Cardiac muscle cell (in vitro differentiated cells and primary cell): ENCODE measurements around the gene NFASC. TPM values are rescaled to one million over a fixed set of nuclear protein-coding genes. Genes with fewer than 3 reads are reported as not detected.

Source experiments
- DNase-seq, 2 donors: peaks; one replicate each; pipeline versions ENCODE4 v3.0.0 to v3.0.0-alpha.2; 2010 to 2017; ENCODE audit warnings: low read depth in 1 of 2, low spot score in 1 of 2
- H3K27ac ChIP-seq: fragments of 200-600 bp; sonication (generic); 2 replicates; pipeline ENCODE4 v1.5.1; 2016
- H3K27me3 ChIP-seq: fragments of 200-600 bp; sonication (generic); 2 replicates; pipeline ENCODE4 v1.6.0; 2016; ENCODE audit warnings: control low read depth
- H3K36me3 ChIP-seq: fragments of 200-600 bp; sonication (generic); 2 replicates; pipeline ENCODE4 v1.5.1; 2016; ENCODE audit warnings: control low read depth
- H3K4me1 ChIP-seq: fragments of 200-600 bp; sonication (generic); 2 replicates; pipeline ENCODE4 v1.8.1; 2017; ENCODE audit warnings: low read depth, mild to moderate bottlenecking, mixed run types
- H3K4me3 ChIP-seq: fragments of 200-600 bp; sonication (generic); 2 replicates; pipeline ENCODE4 v1.5.1; 2016; ENCODE audit warnings: mild to moderate bottlenecking
- H3K9me3 ChIP-seq: fragments of 200-600 bp; sonication (generic); 2 replicates; pipeline ENCODE4 v1.5.1; 2017; ENCODE audit warnings: low read depth, mild to moderate bottlenecking, control low read depth
- polyA plus RNA-seq: library from polyadenylated mRNA; unstranded; fragments of >200 nt; fragmentation: Nextera tagmentation; extraction: Ambion mirVana; gene quantifications from 2 replicates; pipeline ENCODE4 v1.2.1, GENCODE V29; 2016
- total RNA-seq: library from RNA; depleted of rRNA; stranded (reverse); fragments of >200 nt; gene quantifications from 2 replicates; pipeline ENCODE4 v1.2.3, GENCODE V29; 2016
- TF ChIP-seq, protein P1 (sequence below): IDR thresholded peaks from 2 replicates; pipeline ENCODE4 v1.5.1; 2012; ENCODE audit warnings: low read depth, mild to moderate bottlenecking, low read length

NFASC gene
- total and polyA plus RNA-seq, 2 experiments from 2014 or later = 0.63 TPM; not detected in 1

DNA sequence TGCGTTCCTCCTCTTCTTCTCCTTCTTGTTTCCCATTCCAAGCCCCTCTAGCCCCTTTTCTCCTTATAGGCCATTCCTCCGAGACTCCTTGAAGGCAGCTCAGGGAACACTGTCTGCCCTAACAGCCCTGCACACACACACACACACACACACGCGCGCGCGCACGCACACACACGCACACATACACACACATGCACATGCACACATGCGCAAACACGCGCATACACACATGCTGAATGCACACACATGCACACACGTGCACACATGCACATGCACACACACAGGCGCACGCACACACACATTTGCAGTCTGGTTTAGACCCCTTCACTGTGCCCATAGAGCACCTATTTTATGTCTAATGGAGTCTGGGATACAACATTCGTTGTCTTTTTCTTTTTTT is 154.6 kb downstream of the NFASC start:
- no peak overlapping the region for H3K27ac ChIP-seq
- H3K4me1 ChIP-seq = no peaks in the 10 kb centered on the region
- TF ChIP-seq, protein P1, sequence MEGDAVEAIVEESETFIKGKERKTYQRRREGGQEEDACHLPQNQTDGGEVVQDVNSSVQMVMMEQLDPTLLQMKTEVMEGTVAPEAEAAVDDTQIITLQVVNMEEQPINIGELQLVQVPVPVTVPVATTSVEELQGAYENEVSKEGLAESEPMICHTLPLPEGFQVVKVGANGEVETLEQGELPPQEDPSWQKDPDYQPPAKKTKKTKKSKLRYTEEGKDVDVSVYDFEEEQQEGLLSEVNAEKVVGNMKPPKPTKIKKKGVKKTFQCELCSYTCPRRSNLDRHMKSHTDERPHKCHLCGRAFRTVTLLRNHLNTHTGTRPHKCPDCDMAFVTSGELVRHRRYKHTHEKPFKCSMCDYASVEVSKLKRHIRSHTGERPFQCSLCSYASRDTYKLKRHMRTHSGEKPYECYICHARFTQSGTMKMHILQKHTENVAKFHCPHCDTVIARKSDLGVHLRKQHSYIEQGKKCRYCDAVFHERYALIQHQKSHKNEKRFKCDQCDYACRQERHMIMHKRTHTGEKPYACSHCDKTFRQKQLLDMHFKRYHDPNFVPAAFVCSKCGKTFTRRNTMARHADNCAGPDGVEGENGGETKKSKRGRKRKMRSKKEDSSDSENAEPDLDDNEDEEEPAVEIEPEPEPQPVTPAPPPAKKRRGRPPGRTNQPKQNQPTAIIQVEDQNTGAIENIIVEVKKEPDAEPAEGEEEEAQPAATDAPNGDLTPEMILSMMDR = no peak

DNA sequence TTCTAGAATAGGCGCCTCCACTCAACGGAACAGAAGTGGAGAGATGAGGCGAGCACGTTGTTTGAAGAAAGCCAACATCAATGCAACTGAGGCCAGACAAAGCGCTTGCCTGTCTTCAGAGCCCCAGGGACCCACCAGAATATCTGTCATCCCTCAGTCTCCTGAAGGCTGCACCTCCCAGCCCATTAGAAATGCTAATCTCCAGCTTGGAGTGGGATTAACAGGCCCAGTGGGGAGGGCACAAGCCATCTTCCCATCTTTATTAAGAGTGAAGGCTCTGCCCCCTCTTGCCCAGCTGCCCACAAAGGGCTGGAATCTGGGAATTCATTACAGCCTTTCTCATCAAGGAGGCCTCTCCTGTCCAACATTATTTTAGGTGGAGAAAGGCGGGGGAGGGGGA is 155.5 kb downstream of the NFASC start:
- no peaks in the 10 kb centered on the region for H3K4me1 ChIP-seq
- no peaks in the 10 kb centered on the region for H3K9me3 ChIP-seq
- no peak overlapping the region for H3K27ac ChIP-seq
- H3K36me3 ChIP-seq = no peaks in the 10 kb centered on the region
- H3K4me3 ChIP-seq = no peak overlapping the region
- H3K27me3 ChIP-seq = no peaks in the 10 kb centered on the region
- TF ChIP-seq, protein P1 = no peak
- DNase-seq = no peak

More for the DNA sequence above, 154.6 kb downstream of the NFASC start:
- Histone ChIP-seq H3K27me3 (no peaks in the 10 kb centered on the region), H3K4me3 (no peak overlapping the region), H3K36me3 (no peaks in the 10 kb centered on the region), H3K9me3 (no peaks in the 10 kb centered on the region)
- DNase-seq = no peak

DNA sequence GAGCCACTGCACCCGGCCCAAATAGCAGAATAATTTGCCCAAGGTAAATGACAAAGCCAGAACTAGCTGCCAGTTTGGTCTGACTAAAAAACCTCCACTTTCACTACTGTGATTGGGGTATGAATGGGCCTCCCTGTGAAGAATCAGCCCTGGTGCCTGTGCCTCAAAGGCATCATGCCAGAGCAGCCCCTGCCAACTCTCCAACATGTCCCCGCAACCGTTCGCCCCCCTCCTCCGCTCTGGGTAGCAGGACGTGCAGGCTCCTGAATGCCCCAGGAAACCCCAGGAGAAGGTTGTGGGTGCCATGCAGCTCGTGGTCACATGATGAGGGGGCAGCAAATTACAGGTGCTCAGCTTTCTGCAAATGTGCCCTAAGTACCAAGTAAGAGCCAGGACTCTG is 157.7 kb downstream of the NFASC start:
- Histone ChIP-seq H3K27me3 (no peaks in the 10 kb centered on the region), H3K4me3 (no peak overlapping the region)

DNA sequence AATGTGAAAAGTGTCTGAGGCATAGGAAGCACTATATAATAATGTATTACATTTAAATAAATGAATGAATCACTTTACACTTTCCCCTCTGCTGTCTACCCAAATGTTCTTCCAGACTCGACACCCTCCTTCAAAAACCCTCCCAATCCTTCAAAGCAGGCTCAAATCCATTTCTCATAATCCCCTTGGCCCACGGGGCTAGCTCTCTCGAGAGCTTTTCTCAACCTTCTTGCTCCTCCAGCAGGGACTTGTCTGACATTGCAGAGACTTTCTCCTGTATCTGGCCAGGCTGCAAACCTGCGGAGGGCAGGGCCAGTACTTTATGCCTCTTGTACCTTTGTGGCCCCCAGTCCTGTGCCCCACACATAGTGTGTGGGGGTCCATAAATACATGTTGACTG is 158.3 kb downstream of the NFASC start:
- no peak overlapping the region for H3K4me3 ChIP-seq
- no peaks in the 10 kb centered on the region for H3K4me1 ChIP-seq
- TF ChIP-seq, protein P1 = no peak
- H3K36me3 ChIP-seq = no peaks in the 10 kb centered on the region
- no peak for DNase-seq
- H3K27ac ChIP-seq = no peak overlapping the region
- H3K9me3 ChIP-seq = no peaks in the 10 kb centered on the region
- no peaks in the 10 kb centered on the region for H3K27me3 ChIP-seq

More for the DNA sequence above, 157.7 kb downstream of the NFASC start:
- H3K27ac ChIP-seq = no peak overlapping the region
- no peak for DNase-seq
- TF ChIP-seq, protein P1 = no peak
- H3K9me3 ChIP-seq = no peaks in the 10 kb centered on the region
- H3K4me1 ChIP-seq = no peaks in the 10 kb centered on the region
- no peaks in the 10 kb centered on the region for H3K36me3 ChIP-seq

DNA sequence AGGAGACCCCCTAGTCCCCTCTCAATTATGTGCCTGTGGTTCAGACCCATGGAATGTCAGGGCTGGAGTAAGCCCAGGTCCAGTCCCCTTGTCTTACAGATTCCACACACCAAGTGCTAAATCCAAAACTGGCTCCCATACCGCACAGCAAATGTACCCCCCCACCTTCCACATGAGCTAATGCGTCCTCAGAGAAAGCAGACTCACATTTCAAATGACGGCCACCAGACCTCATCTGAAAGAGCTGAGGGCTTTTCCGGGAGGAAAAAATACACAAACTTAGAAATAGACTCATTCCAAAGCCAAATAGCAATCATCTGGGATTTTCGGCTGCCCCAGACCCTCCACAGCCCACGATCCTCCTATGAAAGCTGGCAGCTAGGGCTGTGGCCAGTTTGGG is 159.6 kb downstream of the NFASC start:
- Histone ChIP-seq H3K4me1 (no peaks in the 10 kb centered on the region), H3K27ac (no peak overlapping the region), H3K36me3 (no peaks in the 10 kb centered on the region), H3K4me3 (no peak overlapping the region), H3K9me3 (no peaks in the 10 kb centered on the region), H3K27me3 (no peaks in the 10 kb centered on the region)
- no peak for DNase-seq
- TF ChIP-seq, protein P1 = no peak

DNA sequence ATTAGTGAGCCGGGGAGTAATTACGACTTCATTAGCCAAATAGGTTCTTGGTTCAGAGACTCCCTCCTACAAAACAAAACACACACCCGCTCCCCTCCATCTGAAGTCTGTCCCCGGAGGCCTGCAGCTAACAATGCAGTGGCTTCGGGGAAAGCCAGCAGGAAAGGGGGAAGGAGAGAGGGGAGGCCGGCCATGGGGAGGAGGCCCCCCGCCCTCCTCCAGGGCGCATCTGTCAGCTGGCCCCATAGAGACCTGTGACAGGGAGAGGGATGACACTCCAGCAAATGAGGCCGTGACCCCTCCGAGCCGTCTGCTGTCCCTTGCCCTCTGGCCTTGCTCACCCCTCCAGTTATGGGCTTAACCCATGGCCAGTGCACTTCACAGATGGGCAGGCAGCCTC is 160.2 kb downstream of the NFASC start:
- Histone ChIP-seq H3K36me3 (no peaks in the 10 kb centered on the region), H3K9me3 (no peaks in the 10 kb centered on the region), H3K27ac (no peak overlapping the region), H3K27me3 (no peaks in the 10 kb centered on the region), H3K4me1 (no peaks in the 10 kb centered on the region), H3K4me3 (no peak overlapping the region)
- no peak for DNase-seq
- TF ChIP-seq, protein P1 = no peak
